Left lung (tissue), 10 donors: ENCODE measurements around the gene FIS1. TPM values are rescaled to one million over a fixed set of nuclear protein-coding genes. Genes with fewer than 3 reads are reported as not detected.

Source experiments
- ATAC-seq: fragments of 200-7000 bp; cut with Tn5 transposase; one replicate; pipeline ENCODE4 v1.9.1; 2020; ENCODE audit warnings: moderate library complexity
- DNase-seq, 4 donors: peaks; one replicate each; pipeline ENCODE4 v3.0.0-alpha.2; 2013 to 2020
- H3K27ac ChIP-seq, 2 donors: fragments of 200-600 bp; sonication (generic) in 1 of 2; one replicate each; pipeline versions ENCODE4 v1.5.0 to v1.8.0; 2020 to 2021
- H3K27me3 ChIP-seq, 2 donors: fragments of 200-600 bp; sonication (generic) in 1 of 2; one replicate each; pipeline versions ENCODE4 v1.5.0 to v1.8.0; 2020 to 2021
- H3K36me3 ChIP-seq, 2 donors: fragments of 200-600 bp; sonication (generic) in 1 of 2; one replicate each; pipeline versions ENCODE4 v1.5.0 to v1.8.0; 2020 to 2021
- H3K4me1 ChIP-seq, 2 donors: fragments of 200-600 bp; one replicate each; pipeline ENCODE4 v1.8.0; 2021
- H3K4me3 ChIP-seq, 2 donors: fragments of 200-600 bp; sonication (generic) in 1 of 2; one replicate each; pipeline versions ENCODE4 v1.5.0 to v1.8.0; 2020 to 2021; ENCODE audit warnings: mild to moderate bottlenecking in 1 of 2
- H3K9me3 ChIP-seq, 2 donors: fragments of 200-600 bp; sonication (generic) in 1 of 2; one replicate each; pipeline versions ENCODE4 v1.5.0 to v1.8.0; 2020 to 2021
- intact Hi-C, 2 donors: fragments of 100-400 bp; cut with DNase I; formaldehyde crosslinking; loops; one replicate each; pipeline versions ENCODE4 v1.11.2 to v1.14.2; 2022
- polyA plus RNA-seq, 6 donors: library from polyadenylated mRNA; unstranded; fragments of 120-200 nt; gene quantifications; one replicate each; pipeline ENCODE4 v1.2.1, GENCODE V29; 2013; ENCODE audit not compliant: insufficient read length in 6 of 6
- total RNA-seq, 2 donors: library from RNA; stranded (reverse); fragmentation: NEBNext Ultra II Directional; extraction: Animal tissue kit (Norgen Biotek cat#: 25700); gene quantifications; one replicate each; pipeline ENCODE4 v1.2.1, GENCODE V29; 2021
- TF ChIP-seq, protein P1 (sequence below), 2 donors: fragments of 200-600 bp; sonication (generic) in 1 of 2; IDR thresholded peaks; one replicate each; pipeline versions ENCODE4 v1.5.0 to v1.8.0; 2021; ENCODE audit warnings: antibody characterized with exemption in 2 of 2
- donor health status: DM: no; HTN: yes; CAD: no.
- donor health status: DM: no; HTN: no; CAD: no.

Gene FIS1
- total and polyA plus RNA-seq, 8 donors: 116 to 148 (median 132) TPM

DNA sequence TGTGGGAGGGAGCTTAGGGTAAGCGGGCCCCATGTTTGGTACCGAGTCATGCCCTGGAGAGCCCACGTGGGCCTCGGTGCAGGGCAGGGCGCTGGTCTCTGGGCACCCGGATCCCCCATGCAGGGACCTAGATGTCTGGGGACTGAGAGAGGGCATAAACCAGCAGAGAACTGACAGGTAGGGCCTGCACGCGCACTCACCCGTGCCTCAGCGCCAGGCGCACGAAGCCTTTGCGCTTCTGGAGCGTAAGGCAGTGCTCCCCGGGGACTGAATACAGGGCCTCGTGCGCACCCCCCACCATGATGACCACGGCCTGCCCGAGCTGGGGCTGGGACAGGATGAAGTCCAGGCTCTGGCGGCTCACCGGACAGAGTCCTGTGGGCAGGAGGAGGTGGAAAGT, 46.9 kb downstream of the FIS1 start:
- ATAC-seq: no peak

DNA sequence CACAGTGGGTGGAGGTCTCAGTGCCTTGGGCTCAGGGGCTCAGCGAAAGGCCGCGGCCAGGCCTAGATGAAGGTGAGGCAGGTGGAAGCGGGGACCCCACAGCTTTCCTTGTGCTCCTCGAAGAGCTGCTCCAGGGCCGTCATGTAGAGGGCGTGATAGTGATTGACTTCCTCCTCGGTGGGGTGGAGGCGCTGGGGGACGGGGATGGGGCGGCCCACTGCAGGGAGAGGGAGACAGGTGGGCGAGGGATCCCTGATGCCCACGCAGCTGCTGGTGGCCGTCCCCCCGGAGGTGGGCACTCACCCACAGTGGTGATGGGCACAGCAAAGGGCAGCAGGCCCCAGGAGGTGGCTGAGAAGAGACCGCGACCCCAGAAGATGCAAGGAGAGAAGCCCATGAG, 49.0 kb downstream of the FIS1 start:
- Histone ChIP-seq H3K27ac (no peak overlapping the region), H3K27me3 (peaks cover 5 to 68% of the 10 kb centered on the region in 2 donors), H3K4me3 (no peak overlapping the region), H3K36me3 (no peaks in the 10 kb centered on the region), H3K9me3 (no peaks in the 10 kb centered on the region), H3K4me1 (no peaks in the 10 kb centered on the region)
- DNase-seq (no peak), ATAC-seq (no peak)
- TF ChIP-seq, protein P1, sequence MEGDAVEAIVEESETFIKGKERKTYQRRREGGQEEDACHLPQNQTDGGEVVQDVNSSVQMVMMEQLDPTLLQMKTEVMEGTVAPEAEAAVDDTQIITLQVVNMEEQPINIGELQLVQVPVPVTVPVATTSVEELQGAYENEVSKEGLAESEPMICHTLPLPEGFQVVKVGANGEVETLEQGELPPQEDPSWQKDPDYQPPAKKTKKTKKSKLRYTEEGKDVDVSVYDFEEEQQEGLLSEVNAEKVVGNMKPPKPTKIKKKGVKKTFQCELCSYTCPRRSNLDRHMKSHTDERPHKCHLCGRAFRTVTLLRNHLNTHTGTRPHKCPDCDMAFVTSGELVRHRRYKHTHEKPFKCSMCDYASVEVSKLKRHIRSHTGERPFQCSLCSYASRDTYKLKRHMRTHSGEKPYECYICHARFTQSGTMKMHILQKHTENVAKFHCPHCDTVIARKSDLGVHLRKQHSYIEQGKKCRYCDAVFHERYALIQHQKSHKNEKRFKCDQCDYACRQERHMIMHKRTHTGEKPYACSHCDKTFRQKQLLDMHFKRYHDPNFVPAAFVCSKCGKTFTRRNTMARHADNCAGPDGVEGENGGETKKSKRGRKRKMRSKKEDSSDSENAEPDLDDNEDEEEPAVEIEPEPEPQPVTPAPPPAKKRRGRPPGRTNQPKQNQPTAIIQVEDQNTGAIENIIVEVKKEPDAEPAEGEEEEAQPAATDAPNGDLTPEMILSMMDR (IDR thresholded peaks at IDR 0.05): no peak
- intact Hi-C loops: no loop called here

More for the DNA sequence above, 46.9 kb downstream of the FIS1 start:
- no peaks in the 10 kb centered on the region for H3K9me3 ChIP-seq
- H3K4me3 ChIP-seq: no peak overlapping the region
- peaks cover 27 to 89% of the 10 kb centered on the region in 2 donors for H3K27me3 ChIP-seq
- H3K27ac ChIP-seq: no peak overlapping the region
- no peak for DNase-seq
- TF ChIP-seq, protein P1 (IDR thresholded peaks at IDR 0.05): no peak
- intact Hi-C loops: no loop called here
- no peaks in the 10 kb centered on the region for H3K36me3 ChIP-seq
- no peaks in the 10 kb centered on the region for H3K4me1 ChIP-seq

Other genes starting within 250 kb of the FIS1 start
- gene MUC17, start 225.0 kb downstream of the FIS1 start, total RNA-seq: under 1 TPM in 1 of 2 donors, not detected in 1; 0.05 TPM
- gene MUC17, start 225.0 kb downstream of the FIS1 start, polyA plus RNA-seq: under 1 TPM in 1 of 6 donors, not detected in 5; 0.46 TPM
- 10 to 100 TPM; 42.8 to 55.6 TPM for gene TRIM56, start 159.6 kb downstream of the FIS1 start, total RNA-seq
- gene TRIM56, start 159.6 kb downstream of the FIS1 start, polyA plus RNA-seq: 10 to 100 TPM; 23.4 to 29.2 (median 25.8) TPM
- gene SERPINE1, start 118.0 kb downstream of the FIS1 start, total RNA-seq: 10 to 100 TPM; 59.4 to 80.5 TPM
- gene SERPINE1, start 118.0 kb downstream of the FIS1 start, polyA plus RNA-seq: 1 to 10 TPM; 2.5 to 6.5 (median 3.9) TPM
- gene AP1S1, start 90.6 kb downstream of the FIS1 start, total RNA-seq: 10 to 100 TPM; 39.4 to 48.7 TPM
- gene AP1S1, start 90.6 kb downstream of the FIS1 start, polyA plus RNA-seq: 10 to 100 TPM; 83.9 to 92.6 (median 85.8) TPM
- not detected for gene VGF, start 79.5 kb downstream of the FIS1 start, total RNA-seq
- 1 to 10 TPM in 2 of 6 donors, under 1 TPM in 4; 0.82 to 1.4 (median 0.95) TPM for gene VGF, start 79.5 kb downstream of the FIS1 start, polyA plus RNA-seq
- gene NAT16, start 64.8 kb downstream of the FIS1 start, total RNA-seq: not detected
- gene NAT16, start 64.8 kb downstream of the FIS1 start, polyA plus RNA-seq: under 1 TPM; 0.04 to 0.27 (median 0.09) TPM
- gene MOGAT3, start 44.0 kb downstream of the FIS1 start, total RNA-seq: not detected
- gene MOGAT3, start 44.0 kb downstream of the FIS1 start, polyA plus RNA-seq: under 1 TPM in 5 of 6 donors, not detected in 1; 0.07 to 0.11 (median 0.08) TPM
- gene PLOD3, start 27.5 kb downstream of the FIS1 start, total RNA-seq: 100 to 1,000 TPM in 1 of 2 donors, 10 to 100 TPM in 1; 97.1 to 120 TPM
- gene PLOD3, start 27.5 kb downstream of the FIS1 start, polyA plus RNA-seq: 10 to 100 TPM; 60.9 to 69.2 (median 64.5) TPM
- 10 to 100 TPM; 66.1 to 70.5 TPM for gene ZNHIT1, start 26.9 kb downstream of the FIS1 start, total RNA-seq
- 10 to 100 TPM; 44.9 to 60.6 (median 52.3) TPM for gene ZNHIT1, start 26.9 kb downstream of the FIS1 start, polyA plus RNA-seq
- 1 to 10 TPM; 7.6 to 8.4 TPM for gene CLDN15, start 7.3 kb downstream of the FIS1 start, total RNA-seq
- 10 to 100 TPM; 11.9 to 19.0 (median 16.8) TPM for gene CLDN15, start 7.3 kb downstream of the FIS1 start, polyA plus RNA-seq
- gene IFT22, start 76.7 kb upstream of the FIS1 start, total RNA-seq: 10 to 100 TPM; 18.8 to 27.4 TPM
- gene IFT22, start 76.7 kb upstream of the FIS1 start, polyA plus RNA-seq: 10 to 100 TPM; 42.8 to 51.0 (median 47.2) TPM
- gene COL26A1, start 117.8 kb upstream of the FIS1 start, total RNA-seq: under 1 TPM in 1 of 2 donors, not detected in 1; 0.76 TPM
- 1 to 10 TPM; 5.5 to 7.7 (median 7.2) TPM for gene COL26A1, start 117.8 kb upstream of the FIS1 start, polyA plus RNA-seq